ENCODE data around the gene AK1. TPM values are rescaled to one million over a fixed set of nuclear protein-coding genes. Genes with fewer than 3 reads are reported as not detected.

The AK1 gene
- total and polyA plus RNA-seq, 9 of the 15 experiments (the other 6 are each of a cell fraction or from before 2014, with no cell fraction given), result 10.1 to 71.8 (median 39.0) TPM

DNA sequence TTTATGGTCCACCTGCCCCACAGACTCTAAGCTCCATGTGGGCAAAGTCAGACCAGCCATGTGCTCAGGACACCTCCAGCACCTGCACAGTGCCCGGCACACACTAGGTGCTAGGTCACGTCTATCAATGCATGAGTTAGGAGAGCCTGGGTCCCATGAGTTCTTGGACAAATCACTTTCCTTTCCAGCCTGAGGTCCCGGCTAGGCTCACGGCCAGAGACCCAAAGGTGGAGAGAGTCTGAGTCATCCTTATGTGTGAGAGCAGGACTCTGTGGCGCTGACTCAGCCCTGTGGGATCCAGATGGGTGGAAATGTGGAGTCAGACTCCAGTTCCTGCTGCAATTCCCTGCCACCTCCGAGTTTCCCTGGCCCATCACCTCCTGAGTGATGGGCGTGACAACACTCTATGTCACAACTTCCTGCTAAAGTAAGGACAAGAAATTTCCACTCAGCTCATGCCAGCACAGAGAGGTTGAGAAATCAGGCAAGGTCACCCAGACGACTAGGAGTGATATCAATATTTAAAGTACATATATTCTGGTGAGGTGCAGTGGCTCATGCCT lies 41.9 kb upstream of the AK1 start (continued):
- TF ChIP-seq ZKSCAN8 (CRISPR knock-in tag; IDR thresholded peaks at IDR 0.05) (no peak), CTCFL (IDR thresholded peaks at IDR 0.05; ENCODE audit: borderline replicate concordance, insufficient read depth, low read depth, low read length, poor library complexity, severe bottlenecking) (no peak), DEAF1 (CRISPR knock-in tag; IDR thresholded peaks at IDR 0.05) (no peak), GTF3C2 (IDR thresholded peaks at IDR 0.05; ENCODE audit: borderline replicate concordance, extremely low read depth, insufficient read length) (no peak), IRF2 (CRISPR knock-in tag; IDR thresholded peaks at IDR 0.05) (no peak), HLTF (IDR thresholded peaks at IDR 0.05) (no peak), PTRF (tag; IDR thresholded peaks at IDR 0.05) (no peak), ZNF551 (CRISPR knock-in tag; IDR thresholded peaks at IDR 0.05) (no peak), SMAD3 (CRISPR knock-in tag; conservative IDR thresholded peaks at IDR 0.05) (no peak)
- TF ChIP-seq, protein P1, sequence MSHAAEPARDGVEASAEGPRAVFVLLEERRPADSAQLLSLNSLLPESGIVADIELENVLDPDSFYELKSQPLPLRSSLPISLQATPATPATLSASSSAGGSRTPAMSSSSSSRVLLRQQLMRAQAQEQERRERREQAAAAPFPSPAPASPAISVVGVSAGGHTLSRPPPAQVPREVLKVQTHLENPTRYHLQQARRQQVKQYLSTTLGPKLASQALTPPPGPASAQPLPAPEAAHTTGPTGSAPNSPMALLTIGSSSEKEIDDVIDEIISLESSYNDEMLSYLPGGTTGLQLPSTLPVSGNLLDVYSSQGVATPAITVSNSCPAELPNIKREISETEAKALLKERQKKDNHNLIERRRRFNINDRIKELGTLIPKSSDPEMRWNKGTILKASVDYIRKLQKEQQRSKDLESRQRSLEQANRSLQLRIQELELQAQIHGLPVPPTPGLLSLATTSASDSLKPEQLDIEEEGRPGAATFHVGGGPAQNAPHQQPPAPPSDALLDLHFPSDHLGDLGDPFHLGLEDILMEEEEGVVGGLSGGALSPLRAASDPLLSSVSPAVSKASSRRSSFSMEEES (CRISPR knock-in tag; IDR thresholded peaks at IDR 0.05), result no peak
